Uterus (tissue), 4 donors: Measurements from ENCODE around the gene CDX2. TPM values are rescaled to one million over a fixed set of nuclear protein-coding genes. Genes with fewer than 3 reads are reported as not detected.

Experiments
- DNase-seq, 2 donors: peaks; one replicate each; pipeline ENCODE4 v3.0.0-alpha.2; 2019 to 2020
- H3K27ac ChIP-seq, 2 donors: fragments of 200-600 bp; sonication (generic); 1 replicate in 1 of 2; 2 replicates in 1 of 2; pipeline ENCODE4 v1.5.1; 2016 to 2018
- H3K27me3 ChIP-seq, 2 donors: fragments of 200-600 bp; sonication (generic); one replicate each; pipeline ENCODE4 v1.5.1; 2018 to 2019; ENCODE audit warnings: control low read depth in 1 of 2
- H3K36me3 ChIP-seq, 2 donors: fragments of 200-600 bp; sonication (generic); one replicate each; pipeline ENCODE4 v1.5.1; 2019; ENCODE audit warnings: control low read depth in 1 of 2
- H3K4me1 ChIP-seq, 2 donors: fragments of 200-600 bp; sonication (generic); one replicate each; pipeline ENCODE4 v1.5.1; 2018 to 2019; ENCODE audit warnings: control low read depth in 1 of 2
- H3K4me3 ChIP-seq, 2 donors: fragments of 200-600 bp; sonication (generic); 1 replicate in 1 of 2; 2 replicates in 1 of 2; pipeline ENCODE4 v1.5.1; 2018 to 2019; ENCODE audit warnings: mild to moderate bottlenecking in 1 of 2
- H3K9me3 ChIP-seq, 2 donors: fragments of 200-600 bp; sonication (generic); one replicate each; pipeline ENCODE4 v1.5.1; 2019; ENCODE audit warnings: control low read depth in 1 of 2
- POLR2A ChIP-seq, 2 donors: fragments of 450-650 bp; IDR thresholded peaks; one replicate each; pipeline ENCODE4 v1.6.1; 2016; ENCODE audit warnings: antibody characterized with exemption in 2 of 2, mild to moderate bottlenecking in 1 of 2, moderate library complexity in 1 of 2
- intact Hi-C: fragments of 100-400 bp; cut with DNase I; formaldehyde crosslinking; loops from one replicate; pipeline ENCODE4 v1.15.1; 2023; ENCODE audit warnings: low total_unique reads
- total RNA-seq, 4 donors: library from RNA; depleted of rRNA in 3 of 4; stranded (reverse); fragments of >200 nt in 3 of 4; gene quantifications; one replicate each; pipeline versions ENCODE4 v1.1.0 to v1.2.4, GENCODE V29; 2014 to 2023
- TF ChIP-seq, protein P1 (sequence below), 4 experiments: fragments of 200-600 bp in 2 of 4; fragments of 450-650 bp in 2 of 4; sonication (generic) in 2 of 4; IDR thresholded peaks; one replicate each; pipeline ENCODE4 v1.5.1; 2016 to 2019; ENCODE audit warnings: antibody characterized with exemption in 4 of 4, mild to moderate bottlenecking in 2 of 4, moderate library complexity in 1 of 4
- donor health status: DM: yes; HTN: yes; CAD: no.

The CDX2 gene
- total RNA-seq, 4 donors from 2014 or later = 0.29 TPM; not detected in 3

DNA sequence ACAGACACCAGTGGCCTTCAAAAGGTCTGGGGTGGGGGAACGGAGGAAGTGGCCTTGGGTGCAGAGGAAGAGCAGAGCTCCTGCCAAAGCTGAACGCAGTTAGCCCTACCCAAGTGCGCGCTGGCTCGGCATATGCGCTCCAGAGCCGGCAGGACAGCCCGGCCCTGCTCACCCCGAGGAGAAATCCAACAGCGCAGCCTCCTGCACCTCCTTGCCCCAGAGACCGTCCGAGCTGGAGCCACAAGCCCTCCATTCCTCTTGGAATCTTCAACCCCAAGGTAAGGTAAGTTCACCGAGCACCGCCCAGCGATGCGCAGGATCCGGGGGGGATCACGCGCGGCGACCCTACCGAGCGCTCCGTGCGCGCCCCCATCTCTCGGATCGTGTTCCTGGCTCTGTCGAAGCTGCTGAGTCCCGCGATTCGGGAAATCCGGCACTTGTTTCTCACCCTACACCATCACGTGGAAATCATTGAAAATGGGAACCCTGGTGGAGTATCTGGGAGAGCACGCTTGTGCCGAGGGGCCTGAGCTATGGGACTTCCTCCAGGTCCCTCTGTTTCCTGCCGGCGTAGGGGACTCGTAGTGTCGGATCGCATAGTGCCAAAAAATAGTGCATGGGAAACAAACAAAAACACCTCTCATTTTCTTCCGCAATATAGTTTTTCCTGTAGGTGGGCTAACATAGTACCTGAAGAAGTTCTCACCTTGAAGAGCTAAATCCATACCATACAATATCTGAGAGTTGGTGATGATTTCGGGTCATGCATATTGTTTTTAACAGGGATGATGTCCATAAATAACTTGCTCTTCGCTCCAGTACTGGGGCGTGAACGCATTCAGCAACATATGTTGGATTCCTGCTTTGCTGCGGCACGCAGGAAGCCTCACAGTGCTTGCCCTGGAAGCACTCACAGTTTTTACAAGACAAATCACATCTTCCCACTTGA, 40.0 kb downstream of the CDX2 start:
- Histone ChIP-seq H3K9me3 (no peaks in the 10 kb centered on the region), H3K27ac (no peak overlapping the region), H3K36me3 (no peaks in the 10 kb centered on the region), H3K27me3 (peaks cover 2 to 50% of the 10 kb centered on the region in 2 donors), H3K4me1 (no peaks in the 10 kb centered on the region), H3K4me3 (no peak overlapping the region)
- no peak for TF ChIP-seq POLR2A (IDR thresholded peaks at IDR 0.05)
- TF ChIP-seq, protein P1, sequence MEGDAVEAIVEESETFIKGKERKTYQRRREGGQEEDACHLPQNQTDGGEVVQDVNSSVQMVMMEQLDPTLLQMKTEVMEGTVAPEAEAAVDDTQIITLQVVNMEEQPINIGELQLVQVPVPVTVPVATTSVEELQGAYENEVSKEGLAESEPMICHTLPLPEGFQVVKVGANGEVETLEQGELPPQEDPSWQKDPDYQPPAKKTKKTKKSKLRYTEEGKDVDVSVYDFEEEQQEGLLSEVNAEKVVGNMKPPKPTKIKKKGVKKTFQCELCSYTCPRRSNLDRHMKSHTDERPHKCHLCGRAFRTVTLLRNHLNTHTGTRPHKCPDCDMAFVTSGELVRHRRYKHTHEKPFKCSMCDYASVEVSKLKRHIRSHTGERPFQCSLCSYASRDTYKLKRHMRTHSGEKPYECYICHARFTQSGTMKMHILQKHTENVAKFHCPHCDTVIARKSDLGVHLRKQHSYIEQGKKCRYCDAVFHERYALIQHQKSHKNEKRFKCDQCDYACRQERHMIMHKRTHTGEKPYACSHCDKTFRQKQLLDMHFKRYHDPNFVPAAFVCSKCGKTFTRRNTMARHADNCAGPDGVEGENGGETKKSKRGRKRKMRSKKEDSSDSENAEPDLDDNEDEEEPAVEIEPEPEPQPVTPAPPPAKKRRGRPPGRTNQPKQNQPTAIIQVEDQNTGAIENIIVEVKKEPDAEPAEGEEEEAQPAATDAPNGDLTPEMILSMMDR (IDR thresholded peaks at IDR 0.05) = no peak
- intact Hi-C loops = no loop called here
- no peak for DNase-seq

DNA sequence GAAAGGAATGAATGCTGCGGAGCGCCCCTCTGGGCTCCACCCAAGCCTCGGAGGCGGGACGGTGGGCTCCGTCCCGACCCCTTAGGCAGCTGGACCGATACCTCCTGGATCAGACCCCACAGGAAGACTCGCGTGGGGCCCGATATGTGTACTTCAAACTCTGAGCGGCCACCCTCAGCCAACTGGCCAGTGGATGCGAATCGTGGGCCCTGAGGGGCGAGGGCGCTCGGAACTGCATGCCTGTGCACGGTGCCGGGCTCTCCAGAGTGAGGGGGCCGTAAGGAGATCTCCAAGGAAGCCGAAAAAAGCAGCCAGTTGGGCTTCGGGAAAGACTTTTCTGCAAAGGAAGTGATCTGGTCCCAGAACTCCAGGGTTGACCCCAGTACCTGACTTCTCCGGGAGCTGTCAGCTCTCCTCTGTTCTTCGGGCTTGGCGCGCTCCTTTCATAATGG, 40.7 kb downstream of the CDX2 start:
- Histone ChIP-seq H3K9me3 (no peaks in the 10 kb centered on the region), H3K36me3 (no peaks in the 10 kb centered on the region), H3K4me1 (no peaks in the 10 kb centered on the region), H3K27me3 (peaks cover 2 to 56% of the 10 kb centered on the region in 2 donors), H3K4me3 (no peak overlapping the region), H3K27ac (no peak overlapping the region)
- intact Hi-C loops = no loop called here
- TF ChIP-seq, protein P1 (IDR thresholded peaks at IDR 0.05) = no peak
- TF ChIP-seq POLR2A (IDR thresholded peaks at IDR 0.05) = no peak
- DNase-seq = no peak

- Histone ChIP-seq H3K4me1 (no peaks in the 10 kb centered on the region), H3K27me3 (peaks cover 2 to 58% of the 10 kb centered on the region in 2 donors), H3K36me3 (no peaks in the 10 kb centered on the region), H3K9me3 (no peaks in the 10 kb centered on the region), H3K27ac (no peak overlapping the region), H3K4me3 (no peak overlapping the region)
- DNase-seq = no peak
- TF ChIP-seq, protein P1 (IDR thresholded peaks at IDR 0.05) = no peak
- TF ChIP-seq POLR2A (IDR thresholded peaks at IDR 0.05) = no peak
- intact Hi-C loops = no loop called here
These were observed 41.4 kb downstream of the CDX2 start for GRCh38 chr13:27927444-27928352.

DNA sequence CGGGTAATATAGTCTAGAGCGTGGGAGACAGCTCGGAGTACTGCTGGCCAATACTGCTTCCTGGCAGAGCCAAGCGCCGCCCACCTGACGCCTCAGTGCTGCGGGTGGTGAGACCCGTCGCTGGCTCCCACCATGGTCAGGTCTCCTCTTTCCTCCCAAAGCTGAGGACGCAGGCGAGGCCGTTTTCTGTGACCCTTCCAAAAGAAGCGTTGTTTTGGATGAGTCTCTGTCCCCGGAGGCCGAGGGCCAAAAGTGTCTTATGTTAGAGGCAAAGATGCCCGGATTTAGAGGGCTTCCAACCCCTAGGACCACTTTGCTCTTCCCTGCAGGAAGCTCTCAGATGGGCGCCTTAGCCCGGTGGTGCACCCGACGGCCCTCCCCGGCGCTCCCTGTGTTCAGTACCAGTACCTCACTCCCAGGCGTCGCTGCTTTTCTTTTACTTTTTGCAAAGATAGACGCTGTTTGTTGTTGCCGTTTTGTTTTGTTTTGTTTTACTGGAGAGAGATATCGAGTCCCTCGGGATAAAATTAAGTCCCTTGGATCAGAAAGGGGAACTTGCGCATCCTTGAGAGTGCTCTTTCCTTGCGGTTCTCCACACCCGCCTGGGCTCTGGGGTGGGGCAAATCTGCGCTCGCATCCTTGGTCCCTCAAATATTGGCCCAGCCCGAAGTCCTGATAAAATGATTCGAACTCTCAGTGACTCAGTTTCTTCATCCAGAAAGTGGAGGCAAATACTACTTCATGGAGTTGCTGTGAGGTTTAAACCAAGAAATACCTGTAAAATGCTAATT, 42.3 kb downstream of the CDX2 start:
- DNase-seq = no peak
- TF ChIP-seq, protein P1 (IDR thresholded peaks at IDR 0.05) = no peak
- no peak for TF ChIP-seq POLR2A (IDR thresholded peaks at IDR 0.05)
- Histone ChIP-seq H3K9me3 (no peaks in the 10 kb centered on the region), H3K36me3 (no peaks in the 10 kb centered on the region), H3K4me3 (no peak overlapping the region), H3K4me1 (peaks cover 0 to 2% of the 10 kb centered on the region in 2 donors), H3K27ac (no peak overlapping the region), H3K27me3 (peaks cover 2 to 67% of the 10 kb centered on the region in 2 donors)
- intact Hi-C loops = no loop called here
